SW 1271 (cell line): ENCODE data around the gene ZNF217.
"Not testable (repeated sequence)": the region's sequence is repeated elsewhere in the genome, so short reads cannot be mapped to it uniquely, and the experiment has no call there.

Source experiments
- DNase-seq, 2 experiments: peaks; one replicate each; lab custom pipeline; 2025; lab: John Stamatoyannopoulos, UW

The ZNF217 gene

DNA sequence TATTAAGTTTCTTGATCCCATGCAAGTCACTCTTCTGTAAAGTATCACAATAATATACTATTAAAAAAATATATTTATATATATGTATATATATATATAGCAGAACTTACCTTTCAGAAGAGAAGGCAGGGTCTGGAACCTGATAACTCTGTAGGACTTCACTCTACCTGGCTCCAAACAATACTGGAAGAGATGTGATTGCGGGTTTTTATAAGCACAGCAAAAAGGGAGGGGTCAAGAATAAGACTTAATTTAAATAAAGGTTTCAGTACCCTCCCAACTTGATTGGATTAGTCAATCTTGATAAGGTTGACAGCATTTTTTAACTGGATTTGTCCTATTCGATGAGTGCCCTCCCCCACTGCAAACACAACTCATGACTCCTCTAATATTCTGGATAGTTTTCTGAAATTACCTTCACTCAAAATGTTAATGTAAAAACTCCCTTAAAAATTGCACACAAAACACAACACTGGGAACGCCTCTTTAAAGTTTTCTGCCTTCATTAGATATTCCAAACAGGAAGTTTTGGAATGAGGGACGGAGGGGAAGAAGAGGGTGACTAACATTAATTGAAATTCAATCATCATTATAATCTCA lies 4.0 kb upstream of the ZNF217 start:
- DNase-seq = no peak

DNA sequence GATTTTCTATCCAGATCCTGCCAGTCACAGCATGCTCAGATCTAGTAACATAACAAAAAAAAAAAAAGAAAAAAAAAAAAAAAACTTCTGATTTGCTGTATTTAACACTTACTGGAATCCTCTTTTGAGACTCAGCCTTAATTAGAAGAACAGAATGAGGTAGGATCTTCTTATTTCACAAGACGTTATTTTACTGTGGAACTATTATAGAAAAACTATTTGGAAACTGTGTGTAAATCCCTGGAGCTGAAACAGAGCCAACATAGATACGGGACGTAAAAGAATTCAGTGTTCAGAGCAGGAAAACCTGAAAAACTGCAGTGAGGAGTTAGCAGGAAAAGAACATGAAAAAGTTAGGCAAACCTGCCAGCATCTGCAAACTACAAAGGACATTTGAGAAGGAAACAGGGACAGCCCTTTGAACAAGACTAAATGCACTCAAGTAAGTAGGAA lies 3.4 kb upstream of the ZNF217 start:
- no peak for DNase-seq

DNA sequence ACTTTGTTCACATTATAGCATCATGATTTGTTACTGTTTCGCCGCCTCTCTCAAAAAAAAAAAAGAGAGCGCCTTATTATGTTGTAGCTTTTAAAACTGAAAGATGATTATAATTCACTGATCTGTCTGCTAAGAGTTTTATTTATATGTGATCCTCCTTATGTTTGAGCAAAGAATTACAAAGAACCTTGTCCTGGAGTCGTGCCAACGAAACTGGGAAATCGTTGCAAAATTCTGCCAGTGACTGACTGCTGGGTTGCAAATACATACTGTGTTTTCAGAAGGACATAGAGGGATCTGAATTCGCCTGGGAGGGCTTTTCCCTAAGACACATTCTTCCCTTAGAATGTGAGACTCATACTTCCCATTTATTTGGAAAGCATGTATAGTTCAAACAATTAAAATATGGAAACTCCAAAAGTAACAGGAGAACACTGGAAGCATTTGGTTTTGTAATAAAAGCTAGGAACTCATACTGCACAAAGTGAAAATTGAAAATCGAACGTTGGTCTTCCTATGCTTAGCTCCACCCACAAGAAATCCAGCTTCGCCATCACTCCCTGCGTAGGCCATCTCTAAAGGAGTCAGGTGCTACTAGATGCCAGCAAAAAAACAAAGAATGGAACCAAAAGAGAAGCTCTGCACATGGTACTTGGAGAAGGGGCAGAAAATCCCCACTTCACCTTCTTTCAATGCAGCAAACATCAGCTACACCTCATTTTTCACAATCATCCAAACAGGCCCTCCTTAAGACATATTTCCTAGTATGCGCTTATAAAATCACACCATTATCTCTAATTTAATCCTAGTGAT lies 2.8 kb upstream of the ZNF217 start:
- DNase-seq = not testable (repeated sequence)

DNA sequence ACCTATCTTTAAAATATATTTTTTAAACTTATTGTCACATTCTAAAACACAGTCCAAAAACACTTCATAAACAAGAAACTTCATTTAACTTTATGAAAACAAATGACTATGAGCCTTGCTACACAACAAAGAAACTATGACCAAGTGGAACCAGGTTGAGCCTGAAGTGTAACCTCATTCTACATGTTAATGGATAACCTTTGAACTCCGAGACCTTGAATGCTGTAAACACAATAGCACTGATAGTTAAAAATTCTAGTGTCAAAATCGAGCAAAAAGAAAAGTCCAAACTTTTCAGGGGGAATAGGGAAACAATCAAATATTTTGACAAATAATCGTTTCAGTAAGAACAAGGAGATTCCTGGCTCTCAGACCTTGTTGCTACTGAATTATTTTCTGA lies 2.1 kb upstream of the ZNF217 start:
- not testable (repeated sequence) for DNase-seq

DNA sequence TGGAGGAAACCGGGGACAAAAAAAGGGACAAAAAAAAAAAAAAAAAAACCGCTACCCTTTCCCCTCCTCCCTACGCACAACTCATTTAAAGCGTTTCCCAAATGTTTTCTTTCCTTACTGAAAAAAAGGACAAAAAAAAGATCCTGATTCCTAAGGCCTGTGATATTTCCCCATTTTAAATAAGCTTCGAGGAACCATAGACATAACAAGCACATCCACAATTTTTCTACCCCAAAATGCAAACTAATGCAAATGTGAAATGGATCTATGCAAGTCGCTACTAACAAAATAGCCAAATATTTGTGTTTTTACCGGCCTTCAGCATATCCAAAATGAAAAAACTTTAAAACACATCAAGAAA lies 1.4 kb upstream of the ZNF217 start:
- DNase-seq = no peak

DNA sequence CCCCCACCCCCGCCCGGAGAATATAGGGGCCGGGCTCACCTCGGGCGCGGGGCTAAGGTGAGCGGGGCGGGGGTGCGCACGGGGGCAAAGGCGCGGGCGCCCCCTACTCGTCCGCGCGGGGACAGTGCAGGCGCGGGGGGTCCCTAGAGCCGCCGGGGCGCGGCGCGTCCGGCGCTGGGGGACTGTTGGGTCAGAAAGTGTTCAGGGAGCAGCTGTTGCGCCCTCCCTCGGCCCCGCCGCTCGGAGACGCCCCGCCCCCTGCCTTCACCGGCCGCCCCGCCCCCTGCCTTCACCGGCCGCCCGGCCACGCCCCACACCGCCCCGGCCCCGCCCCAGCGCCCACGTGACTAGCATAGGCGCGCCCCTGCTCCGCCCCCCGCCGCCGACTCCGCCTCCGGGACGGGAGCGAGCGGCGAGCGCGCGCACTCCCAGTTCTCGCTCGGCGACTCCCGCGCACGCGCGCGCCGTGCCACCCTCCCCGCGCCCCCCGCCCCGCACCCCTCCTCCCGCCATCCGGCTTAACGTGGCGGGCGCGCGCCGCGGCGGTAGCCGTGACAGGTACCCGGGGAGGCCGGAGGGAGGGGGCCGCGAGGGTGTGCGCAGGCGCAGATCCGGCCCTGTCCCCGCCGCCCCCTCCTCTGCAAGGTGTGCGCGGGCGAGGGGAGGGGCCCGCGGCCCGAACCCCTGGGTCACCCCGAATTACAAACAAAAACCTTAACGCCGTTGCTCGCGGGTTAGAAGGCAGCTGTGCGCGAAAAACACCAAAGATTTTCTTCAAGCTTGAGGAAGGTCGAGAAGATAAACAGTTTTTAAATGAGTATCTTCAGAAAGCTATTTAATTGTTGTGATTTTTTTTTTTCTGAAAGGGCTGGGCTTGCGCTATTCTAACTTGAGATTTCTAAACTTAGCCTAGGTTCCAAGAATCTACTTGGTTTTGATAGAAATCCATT lies 704 bp upstream of the ZNF217 start:
- DNase-seq = peak; percentile 65 to 90

DNA sequence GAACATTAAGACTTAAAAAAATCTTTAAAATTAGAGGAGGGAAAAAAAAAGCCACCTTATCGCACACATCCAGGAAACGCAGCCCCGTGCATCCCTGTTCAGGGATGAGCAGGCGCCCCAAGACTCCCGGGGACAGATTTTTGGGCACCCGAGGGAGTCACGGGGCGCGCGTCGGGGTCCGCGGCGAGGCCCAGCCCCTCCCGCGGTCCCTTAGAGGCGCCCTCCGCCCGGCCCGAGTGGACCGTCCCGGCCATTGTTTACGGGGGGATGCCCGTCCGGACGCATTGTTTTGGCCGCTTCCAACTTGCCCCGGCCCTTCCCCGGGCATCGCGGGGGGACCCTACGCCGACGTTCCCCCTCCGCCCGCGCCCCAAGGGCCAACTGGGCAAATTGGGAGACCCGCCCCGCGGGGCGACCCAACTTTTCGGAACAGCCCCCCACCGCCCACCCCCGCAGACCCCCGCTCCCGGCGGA lies 610 bp downstream of the ZNF217 start:
- DNase-seq = no peak

DNA sequence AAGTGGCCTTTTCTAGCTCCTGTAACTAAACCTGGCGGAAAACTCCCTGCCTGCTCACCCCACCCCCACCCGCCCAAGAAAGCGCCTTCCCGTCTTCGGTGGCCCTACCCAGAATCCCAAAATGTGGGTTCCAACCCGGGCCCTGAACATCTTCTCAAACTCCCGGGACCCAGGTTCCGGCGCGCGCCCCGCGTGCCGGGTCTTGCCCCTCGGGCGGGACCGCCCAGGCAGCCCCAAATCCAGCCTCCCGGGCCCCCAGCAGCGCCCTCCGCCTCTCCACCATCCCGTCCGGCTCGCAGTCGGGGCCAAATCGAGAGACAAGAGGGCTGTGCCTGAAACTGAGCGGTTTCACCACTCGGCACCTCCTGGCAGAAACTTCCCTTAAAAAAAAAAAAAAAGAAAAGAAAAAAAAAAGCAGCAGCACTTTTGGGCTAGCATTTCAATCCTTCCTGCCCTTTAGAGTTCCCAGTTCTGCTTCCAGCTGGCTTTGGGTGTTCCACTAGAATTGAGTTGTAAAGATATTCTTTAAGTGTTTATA lies 1.1 kb downstream of the ZNF217 start:
- DNase-seq = peak; percentile 54 to 66

DNA sequence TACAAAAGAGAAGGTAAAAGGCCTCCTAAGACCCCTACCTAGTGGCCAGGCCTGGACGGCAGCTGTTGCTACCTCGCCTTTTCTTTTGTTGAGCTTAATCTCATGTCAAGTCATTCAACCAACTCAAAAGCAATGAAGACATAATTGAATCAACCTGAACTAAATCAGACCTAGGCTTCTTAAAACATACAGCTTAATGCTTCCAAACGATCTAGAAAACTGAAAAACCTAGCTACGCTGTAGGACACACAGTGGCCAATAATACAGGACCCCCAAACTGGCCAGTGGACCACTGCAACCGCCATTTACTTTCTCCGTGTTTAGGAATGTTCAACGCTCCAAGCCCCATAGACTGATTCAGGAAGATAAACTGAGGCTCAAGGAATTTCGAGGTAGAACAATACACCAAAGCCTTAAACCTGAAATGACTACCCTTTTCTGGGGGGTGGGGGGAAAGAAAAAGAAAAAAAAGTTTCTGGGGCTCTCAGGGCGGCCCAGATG lies 1.6 kb downstream of the ZNF217 start:
- DNase-seq = peak in 1 of 2 experiments; percentile 67

DNA sequence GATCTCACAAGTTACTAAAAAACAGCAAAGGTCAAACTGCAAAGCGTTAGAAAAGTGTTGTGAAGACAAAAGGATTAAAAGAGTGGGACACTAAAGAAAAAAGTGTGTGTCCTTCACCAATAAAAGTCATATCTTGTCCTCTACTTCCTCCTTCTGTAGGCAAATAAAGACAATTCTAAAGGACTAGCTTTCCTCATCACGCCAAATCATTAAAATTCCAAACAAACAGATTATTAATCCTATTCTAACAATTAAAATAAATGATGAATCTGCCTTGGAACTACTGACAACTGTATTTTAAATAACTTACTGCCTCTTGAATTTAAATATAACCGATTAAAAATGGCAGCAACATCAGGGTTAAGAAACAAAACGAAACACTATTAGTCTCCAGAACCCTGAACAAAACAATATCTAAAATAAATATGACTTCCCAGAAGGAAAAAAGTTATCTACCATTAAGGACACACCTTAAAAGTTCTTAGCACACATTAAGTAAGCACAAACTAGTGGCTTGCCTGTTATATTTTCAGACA lies 2.4 kb downstream of the ZNF217 start:
- DNase-seq = peak in 1 of 2 experiments; percentile 64

DNA sequence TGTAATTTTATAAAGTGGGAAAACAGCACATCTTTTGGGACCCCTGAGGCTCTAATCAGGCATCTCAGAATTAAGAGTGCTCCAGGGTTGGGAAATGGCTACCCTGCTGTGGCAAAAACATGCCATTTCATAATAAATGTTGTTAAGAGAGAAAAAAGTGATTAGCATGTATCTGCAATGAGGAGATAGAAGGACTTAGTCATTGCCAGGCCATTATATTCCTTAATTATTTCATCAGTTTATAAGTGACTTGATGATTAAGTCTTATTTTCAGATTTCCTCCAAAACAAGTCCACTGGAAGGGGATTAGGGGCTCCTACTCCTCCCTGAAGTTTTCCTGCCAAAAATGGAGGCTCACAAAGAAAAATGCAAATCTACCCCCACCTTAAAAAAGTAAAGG lies 3.0 kb downstream of the ZNF217 start:
- not testable (repeated sequence) for DNase-seq

DNA sequence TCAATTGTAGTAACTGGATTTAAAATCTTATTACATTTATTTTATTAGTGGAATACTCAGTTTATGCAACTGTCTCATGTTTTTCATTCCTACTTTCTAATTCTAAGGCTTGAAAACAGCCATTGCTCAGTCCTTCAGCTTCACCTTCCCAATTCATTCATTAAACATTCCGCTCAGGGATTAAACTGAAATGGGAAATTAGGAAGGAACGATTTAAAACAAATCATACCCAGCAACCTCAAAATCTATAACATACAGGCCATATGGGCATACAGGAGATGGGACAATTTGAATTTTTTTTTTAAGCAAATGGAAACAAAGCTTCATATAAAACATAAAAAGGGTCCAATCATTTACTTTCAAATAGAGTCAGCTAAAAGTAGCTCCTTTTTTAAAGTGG lies 3.5 kb downstream of the ZNF217 start:
- DNase-seq = not testable (repeated sequence)

DNA sequence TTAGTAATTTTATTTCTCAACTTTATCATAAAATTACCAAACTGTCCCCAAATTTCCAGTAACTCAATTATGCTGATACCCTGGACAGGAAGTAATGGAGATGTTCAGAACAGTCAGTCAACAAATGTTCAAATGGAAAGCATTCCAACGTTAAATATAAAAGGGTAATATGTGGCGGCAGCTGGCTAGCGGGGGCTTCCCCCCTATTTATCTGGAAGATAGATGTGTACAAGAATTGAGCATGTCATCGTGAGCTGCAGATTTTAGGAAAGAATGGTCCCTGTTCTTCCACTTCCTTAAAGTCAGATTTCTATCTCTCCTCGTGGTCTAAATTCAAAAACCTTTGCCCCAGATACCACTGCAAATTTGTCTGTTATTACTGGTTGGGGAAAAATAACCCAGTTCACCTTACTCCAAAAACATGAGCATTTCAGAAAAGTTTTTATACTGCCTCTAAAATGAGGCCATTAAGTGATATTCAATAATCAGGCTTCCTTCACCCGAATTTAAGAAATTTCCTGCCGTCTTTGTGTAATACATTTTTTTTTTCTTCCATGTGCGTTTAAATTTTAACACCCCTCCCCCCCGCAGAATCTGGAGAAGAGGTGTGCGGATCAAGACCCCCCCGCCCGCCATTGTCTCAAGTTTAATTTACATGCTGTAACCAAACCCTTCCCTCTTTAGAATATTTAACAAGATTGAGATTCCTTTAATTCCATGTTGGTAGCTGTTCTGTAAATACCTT lies 4.1 kb downstream of the ZNF217 start:
- peak in 1 of 2 experiments; percentile 55 for DNase-seq

DNA sequence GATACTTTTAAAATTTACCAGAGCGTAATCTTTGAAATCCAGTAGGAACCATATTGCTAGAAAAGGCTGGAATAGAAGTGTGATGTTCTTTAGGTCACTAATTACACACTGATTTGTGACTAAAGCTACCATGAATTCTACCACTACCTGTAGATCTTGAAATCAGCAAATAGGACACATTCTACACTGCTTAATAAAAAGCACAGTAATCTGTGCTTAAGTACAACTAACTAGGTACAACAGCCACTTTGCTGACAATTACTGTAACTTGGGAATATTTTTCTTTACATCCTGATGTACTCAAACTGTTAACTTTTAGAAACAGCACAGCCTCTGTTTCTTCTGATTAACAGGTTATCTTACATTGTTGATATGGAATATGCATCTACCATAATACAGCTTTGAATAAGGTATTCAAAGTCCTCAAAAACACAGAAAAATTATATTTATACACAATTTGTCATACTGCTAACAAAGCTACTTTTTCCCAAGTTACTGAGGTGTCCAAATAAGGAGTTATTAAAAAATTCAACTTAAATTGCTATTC lies 6.4 kb downstream of the ZNF217 start:
- DNase-seq = not testable (repeated sequence)

DNA sequence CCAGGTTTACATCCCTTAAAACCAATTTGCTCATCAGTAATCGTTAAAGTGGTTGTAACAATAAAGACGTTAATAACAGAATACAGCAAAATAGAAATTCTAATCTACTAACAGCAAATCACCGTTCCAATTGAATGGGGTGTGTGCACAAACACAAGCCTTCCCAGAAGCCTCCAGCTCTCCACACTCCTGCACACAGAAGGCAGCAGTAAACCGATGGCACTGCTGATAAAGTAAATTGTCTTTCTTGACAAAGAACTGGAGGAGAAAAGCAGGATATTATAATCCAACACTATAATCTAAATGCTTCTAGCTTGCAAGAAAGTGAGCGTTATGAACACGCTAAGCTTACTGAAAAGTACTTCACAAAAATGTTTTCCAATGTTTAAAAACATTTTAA lies 7.0 kb downstream of the ZNF217 start:
- DNase-seq = no peak

DNA sequence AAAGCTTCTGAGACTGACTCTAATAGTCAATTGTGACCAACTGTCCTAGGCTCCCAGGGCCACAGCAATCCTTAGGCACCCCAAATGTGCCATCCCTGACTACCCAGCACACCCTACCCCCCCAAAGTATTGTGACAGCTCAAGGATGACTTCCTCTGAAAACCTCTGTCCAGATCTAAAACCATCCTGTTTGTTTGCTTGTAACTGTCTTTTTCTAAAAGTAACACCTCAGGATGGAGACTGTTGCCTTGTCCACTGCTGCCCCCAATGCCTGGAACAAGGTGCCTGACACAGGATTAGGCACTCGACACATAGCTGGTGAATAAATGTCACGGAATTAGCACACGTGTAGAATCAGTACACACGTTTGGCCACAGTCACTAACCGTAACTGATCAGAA lies 7.7 kb downstream of the ZNF217 start:
- not testable (repeated sequence) for DNase-seq

DNA sequence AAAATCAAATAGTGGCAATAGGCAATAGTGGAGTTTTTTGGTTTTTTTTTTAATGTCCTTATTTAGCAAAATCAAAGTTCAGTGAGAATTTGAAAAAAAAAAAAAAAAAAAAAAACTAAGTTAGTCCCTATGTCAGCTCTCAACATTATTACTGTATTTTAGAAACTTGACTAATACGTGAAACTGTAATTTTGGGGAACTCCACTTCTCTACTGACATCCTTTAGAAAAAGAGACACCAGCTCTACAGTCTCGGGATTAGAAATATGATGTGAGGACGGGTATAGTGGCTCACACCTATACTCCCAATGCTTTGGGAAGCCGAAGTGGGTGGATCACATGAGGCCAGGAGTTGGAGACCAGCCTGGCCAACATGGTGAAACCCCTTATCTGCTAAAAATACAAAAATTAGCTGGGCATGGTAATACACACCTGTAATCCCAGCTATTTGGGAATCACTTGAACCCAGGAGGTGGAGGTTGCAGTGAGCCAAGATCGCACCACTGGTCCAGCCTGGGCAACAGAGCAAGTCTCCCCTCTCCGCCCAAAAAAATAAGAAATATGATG lies 8.6 kb downstream of the ZNF217 start:
- not testable (repeated sequence) for DNase-seq

DNA sequence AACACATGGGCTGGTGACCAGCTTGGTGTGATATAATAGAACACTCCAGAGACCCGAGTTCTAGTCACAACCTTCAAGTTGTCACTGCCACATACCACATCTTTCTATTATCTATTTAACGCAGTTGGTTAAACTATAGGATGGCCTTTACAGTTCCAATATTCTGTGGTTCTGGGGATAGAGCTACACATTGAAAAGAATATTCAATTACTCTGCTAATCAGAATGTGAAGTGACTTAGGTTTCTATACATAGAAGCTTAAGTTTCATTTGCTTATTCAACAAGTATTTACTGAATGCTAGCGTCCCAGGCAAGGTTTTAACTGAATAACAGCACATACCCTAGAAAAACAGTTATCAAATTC lies 9.1 kb downstream of the ZNF217 start:
- not testable (repeated sequence) for DNase-seq

DNA sequence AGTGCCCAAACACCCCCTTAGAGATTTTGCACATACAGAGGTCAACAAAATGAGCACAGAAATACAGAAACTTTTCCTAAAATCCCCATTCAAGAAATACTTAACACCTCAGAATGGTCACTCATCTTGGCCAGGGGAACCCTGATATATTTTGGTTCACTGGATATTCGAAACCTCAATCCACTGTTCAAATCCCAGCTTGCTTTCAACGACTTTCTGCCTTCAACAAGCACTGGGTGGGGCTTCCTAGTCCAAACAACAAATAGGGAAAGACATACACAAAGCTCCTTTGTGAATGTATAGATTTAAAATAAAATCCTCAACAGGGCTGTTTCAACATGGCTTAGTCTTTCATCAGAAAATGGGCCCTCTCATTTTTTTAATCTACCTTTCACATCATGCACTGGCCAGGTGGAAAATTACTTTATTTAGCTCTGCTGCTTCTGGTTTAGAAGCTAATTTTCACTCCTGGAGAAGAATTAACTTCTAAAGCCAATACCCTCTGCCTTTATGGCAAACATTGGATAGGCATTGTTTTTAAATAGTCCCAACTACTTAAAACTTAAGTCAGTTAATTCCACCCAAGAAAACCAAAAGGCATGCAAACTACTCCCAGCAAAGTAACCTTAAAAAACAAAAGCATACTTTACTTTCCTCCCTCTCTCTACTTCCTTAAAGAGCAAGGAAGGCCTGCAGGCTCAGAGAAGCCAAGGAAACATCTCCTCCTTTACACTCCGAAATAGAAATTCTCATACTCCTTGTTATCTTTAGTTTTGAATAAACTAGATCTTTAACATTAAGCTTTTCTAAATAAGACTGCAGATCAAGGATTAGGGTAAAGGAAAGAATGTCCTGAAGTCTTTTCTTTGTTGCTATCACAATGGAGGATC lies 9.7 kb downstream of the ZNF217 start:
- peak in 1 of 2 experiments; percentile 45 for DNase-seq
